H9 (cell line): ENCODE measurements around the gene CHPF2. TPM values are rescaled to one million over a fixed set of nuclear protein-coding genes. Genes with fewer than 3 reads are reported as not detected.

ENCODE experiments used
- DNase-seq: peaks from one replicate; pipeline ENCODE4 v3.0.0-alpha.2; 2017
- H2AFZ ChIP-seq: one replicate; pipeline ENCODE4 v1.6.1; 2013; ENCODE audit warnings: mild to moderate bottlenecking, low read length, control low read depth, moderate library complexity
- H2AK5ac ChIP-seq: 2 replicates; pipeline ENCODE4 v1.6.1; 2013; ENCODE audit warnings: low read length, control low read depth, mixed read lengths; ENCODE audit not compliant: insufficient read length
- H2BK120ac ChIP-seq: one replicate; pipeline ENCODE4 v1.6.1; 2013; ENCODE audit warnings: low read depth, mild to moderate bottlenecking, low read length, control low read depth, inconsistent platforms; ENCODE audit not compliant: poor library complexity, severe bottlenecking
- H2BK12ac ChIP-seq: 2 replicates; pipeline ENCODE4 v1.6.1; 2013; ENCODE audit warnings: low read length, control low read depth, mixed read lengths, low read depth; ENCODE audit not compliant: insufficient read length
- H2BK15ac ChIP-seq: 2 replicates; pipeline ENCODE4 v1.6.1; 2013; ENCODE audit warnings: low read depth, low read length, control low read depth
- H2BK20ac ChIP-seq: one replicate; pipeline ENCODE4 v1.6.1; 2013; ENCODE audit warnings: low read depth, mild to moderate bottlenecking, low read length, control low read depth, inconsistent platforms; ENCODE audit not compliant: poor library complexity, severe bottlenecking
- H2BK5ac ChIP-seq: 2 replicates; pipeline ENCODE4 v1.6.1; 2013; ENCODE audit warnings: low read length, control low read depth, mixed read lengths; ENCODE audit not compliant: insufficient read length
- H3K14ac ChIP-seq: 2 replicates; pipeline ENCODE4 v1.6.1; 2013; ENCODE audit warnings: low read length, control low read depth; ENCODE audit not compliant: insufficient read depth
- H3K18ac ChIP-seq: 2 replicates; pipeline ENCODE4 v1.6.1; 2013; ENCODE audit warnings: low read depth, mild to moderate bottlenecking, mixed read lengths, low read length, control low read depth; ENCODE audit not compliant: insufficient read length
- H3K23ac ChIP-seq: 2 replicates; pipeline ENCODE4 v1.6.1; 2013; ENCODE audit warnings: low read length, control low read depth, mixed read lengths, low read depth; ENCODE audit not compliant: insufficient read length
- H3K23me2 ChIP-seq: 2 replicates; pipeline ENCODE4 v1.6.1; 2013; ENCODE audit warnings: low read depth, mild to moderate bottlenecking, mixed read lengths, low read length, control low read depth; ENCODE audit not compliant: insufficient read length, poor library complexity, severe bottlenecking
- H3K27ac ChIP-seq: 2 replicates; pipeline ENCODE4 v1.5.1; 2013; ENCODE audit warnings: low read length, control low read depth, mixed read lengths, low read depth; ENCODE audit not compliant: insufficient read length
- H3K27me3 ChIP-seq: 2 replicates; pipeline ENCODE4 v1.6.1; 2013; ENCODE audit warnings: low read length, control low read depth, inconsistent platforms; ENCODE audit not compliant: insufficient read depth
- H3K4ac ChIP-seq: 2 replicates; pipeline ENCODE4 v1.6.1; 2013; ENCODE audit warnings: low read depth, mild to moderate bottlenecking, control low read depth, inconsistent platforms, low read length, moderate library complexity
- H3K4me1 ChIP-seq: 2 replicates; pipeline ENCODE4 v1.6.1; 2013; ENCODE audit warnings: low read length, control low read depth, inconsistent platforms; ENCODE audit not compliant: insufficient read depth
- H3K4me2 ChIP-seq: 2 replicates; pipeline ENCODE4 v1.6.1; 2013; ENCODE audit warnings: low read length, control low read depth, mixed read lengths; ENCODE audit not compliant: insufficient read length, insufficient read depth
- H3K56ac ChIP-seq: 2 replicates; pipeline ENCODE4 v1.6.1; 2013; ENCODE audit warnings: low read depth, mild to moderate bottlenecking, mixed read lengths, low read length, control low read depth; ENCODE audit not compliant: insufficient read length
- H3K79me1 ChIP-seq: 2 replicates; pipeline ENCODE4 v1.6.1; 2013; ENCODE audit warnings: low read depth, mild to moderate bottlenecking, moderate library complexity, low read length, control low read depth, inconsistent platforms; ENCODE audit not compliant: insufficient read depth, poor library complexity, severe bottlenecking
- H3K79me2 ChIP-seq: 2 replicates; pipeline ENCODE4 v1.6.1; 2013; ENCODE audit warnings: low read length, control low read depth, inconsistent platforms; ENCODE audit not compliant: insufficient read depth
- H3K9ac ChIP-seq: 2 replicates; pipeline ENCODE4 v1.6.1; 2013; ENCODE audit warnings: low read length, control low read depth, mixed read lengths; ENCODE audit not compliant: insufficient read length; ENCODE audit errors: extremely low read depth
- H3K9me3 ChIP-seq: one replicate; pipeline ENCODE4 v1.6.1; 2013; ENCODE audit warnings: low read depth, low read length, inconsistent platforms; ENCODE audit not compliant: control insufficient read depth
- H3T11ph ChIP-seq: one replicate; pipeline ENCODE4 v1.6.1; 2013; ENCODE audit warnings: mild to moderate bottlenecking, low read length, control low read depth, inconsistent platforms
- H4K20me1 ChIP-seq: one replicate; pipeline ENCODE4 v1.6.1; 2013; ENCODE audit not compliant: control insufficient read depth, insufficient read length, insufficient read depth
- H4K5ac ChIP-seq: 2 replicates; pipeline ENCODE4 v1.6.1; 2013; ENCODE audit warnings: low read depth, mild to moderate bottlenecking, mixed read lengths, low read length, control low read depth; ENCODE audit not compliant: insufficient read length
- H4K8ac ChIP-seq: replicated peaks from 2 replicates; pipeline ENCODE4 v1.6.1; 2013; ENCODE audit warnings: low read length, control low read depth, mixed read lengths, low read depth; ENCODE audit not compliant: insufficient read length
- H4K91ac ChIP-seq: 2 replicates; pipeline ENCODE4 v1.6.1; 2013; ENCODE audit warnings: low read depth, mild to moderate bottlenecking, moderate library complexity, mixed read lengths, low read length, control low read depth; ENCODE audit not compliant: insufficient read length
- H3K27ac Mint-ChIP-seq, 3 experiments: 2 replicates in 2 of 3; 3 replicates in 1 of 3; pipeline ENCODE4 v1.8.0; 2020 to 2021; ENCODE audit warnings: mixed read lengths in 3 of 3, mild to moderate bottlenecking in 1 of 3, moderate library complexity in 1 of 3
- H3K27me3 Mint-ChIP-seq: 2 replicates; pipeline ENCODE4 v1.8.0; 2021; ENCODE audit warnings: low read depth, mild to moderate bottlenecking, moderate library complexity, mixed read lengths
- H3K36me3 Mint-ChIP-seq, 3 experiments: 2 replicates in 2 of 3; 3 replicates in 1 of 3; pipeline ENCODE4 v1.8.0; 2020 to 2021; ENCODE audit warnings: low read depth in 3 of 3, mixed read lengths in 3 of 3; ENCODE audit not compliant: insufficient read depth in 1 of 3
- H3K4me1 Mint-ChIP-seq, 2 experiments: 2 replicates each; pipeline ENCODE4 v1.8.0; 2020; ENCODE audit warnings: mixed read lengths in 2 of 2
- H3K4me3 Mint-ChIP-seq, 2 experiments: 2 replicates in 1 of 2; 3 replicates in 1 of 2; pipeline ENCODE4 v1.8.0; 2020 to 2021; ENCODE audit warnings: mild to moderate bottlenecking in 2 of 2, mixed read lengths in 2 of 2, moderate library complexity in 1 of 2
- H3K9me3 Mint-ChIP-seq, 2 experiments: 2 replicates in 1 of 2; 3 replicates in 1 of 2; pipeline ENCODE4 v1.8.0; 2020; ENCODE audit warnings: mild to moderate bottlenecking in 2 of 2, mixed read lengths in 2 of 2, moderate library complexity in 1 of 2
- WGBS: extraction: QIAGEN DNeasy Blood & Tissue Kit; methylation state at CpG from one replicate; pipeline ENCODE4 v1.1.7; 2013; ENCODE audit warnings: missing lambda C conversion rate, low lambda C conversion rate, mixed read lengths; ENCODE audit not compliant: insufficient read length; ENCODE audit errors: extremely low coverage; 5-methylcytosine and 5-hydroxymethylcytosine counted together
- total RNA-seq: library from RNA; stranded (reverse); gene quantifications from 2 replicates; pipeline ENCODE4 v1.2.1, GENCODE V29; 2021
- TF ChIP-seq, protein P1 (sequence below): fragments of 200-600 bp; sonication (generic); conservative IDR thresholded peaks from 3 replicates; pipeline ENCODE4 v1.8.0; 2021; ENCODE audit warnings: antibody characterized with exemption, mild to moderate bottlenecking

CHPF2 gene
- total RNA-seq, 1 experiment from 2014 or later, result 25.7 TPM

DNA sequence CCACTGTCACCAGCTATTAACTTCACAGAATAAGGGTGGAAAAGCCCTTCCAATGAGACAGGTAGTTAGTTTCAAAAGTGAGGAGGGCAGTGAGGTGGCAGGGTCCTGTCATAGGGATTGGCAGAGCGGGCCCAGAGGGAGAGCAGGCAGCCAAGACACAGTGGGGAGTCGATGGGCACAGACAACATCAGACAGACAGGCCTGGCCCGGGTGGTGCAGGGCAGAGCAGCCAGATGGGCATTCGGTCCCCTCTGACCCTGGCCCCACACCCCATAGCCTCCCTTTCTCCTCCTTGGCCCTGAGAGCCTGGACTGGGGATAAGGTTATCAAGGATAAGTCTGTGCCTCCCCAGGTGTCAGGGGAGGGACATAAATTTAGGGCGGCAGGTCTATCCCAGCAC is 47.6 kb downstream of the CHPF2 start:
- no peak overlapping the region for H3K27ac Mint-ChIP-seq

More for the DNA sequence above, 47.6 kb downstream of the CHPF2 start:
- Mint-ChIP-seq H3K4me3 (no peak overlapping the region), H3K27me3 (peaks cover 83% of the 10 kb centered on the region), H3K9me3 (no peaks in the 10 kb centered on the region; a peak in 1 of 5 replicates), H3K4me1 (peaks cover 14 to 29% of the 10 kb centered on the region in 2 experiments), H3K36me3 (no peaks in the 10 kb centered on the region; a peak in 1 of 7 replicates)
- no peak overlapping the region for H3T11ph ChIP-seq
- no peak overlapping the region for H2AFZ ChIP-seq
- no peak overlapping the region for H4K8ac ChIP-seq
- no peak overlapping the region for H3K14ac ChIP-seq
- H2BK5ac ChIP-seq, result no peak overlapping the region
- H3K4me2 ChIP-seq, result no peak overlapping the region
- H3K4ac ChIP-seq, result no peak overlapping the region
- H2BK12ac ChIP-seq, result no peak overlapping the region
- no peak overlapping the region for H4K5ac ChIP-seq
- no peak overlapping the region for H4K91ac ChIP-seq
- no peak overlapping the region for H3K23ac ChIP-seq
- no peak overlapping the region for H3K9ac ChIP-seq
- H3K18ac ChIP-seq, result no peak overlapping the region
- H2BK120ac ChIP-seq, result no peak overlapping the region
- no CpG with 5 or more reads among the region's 5 CpGs for WGBS
- no peaks in the 10 kb centered on the region for H3K4me1 ChIP-seq
- H2AK5ac ChIP-seq, result no peak overlapping the region
- H3K79me1 ChIP-seq, result no peaks in the 10 kb centered on the region
- no peak overlapping the region for H3K27ac ChIP-seq
- no peak for DNase-seq
- no peak overlapping the region for H2BK20ac ChIP-seq
- no peaks in the 10 kb centered on the region for H4K20me1 ChIP-seq
- H3K27me3 ChIP-seq, result no peaks in the 10 kb centered on the region; the same call in 1 of the 2 replicates
- TF ChIP-seq, protein P1, sequence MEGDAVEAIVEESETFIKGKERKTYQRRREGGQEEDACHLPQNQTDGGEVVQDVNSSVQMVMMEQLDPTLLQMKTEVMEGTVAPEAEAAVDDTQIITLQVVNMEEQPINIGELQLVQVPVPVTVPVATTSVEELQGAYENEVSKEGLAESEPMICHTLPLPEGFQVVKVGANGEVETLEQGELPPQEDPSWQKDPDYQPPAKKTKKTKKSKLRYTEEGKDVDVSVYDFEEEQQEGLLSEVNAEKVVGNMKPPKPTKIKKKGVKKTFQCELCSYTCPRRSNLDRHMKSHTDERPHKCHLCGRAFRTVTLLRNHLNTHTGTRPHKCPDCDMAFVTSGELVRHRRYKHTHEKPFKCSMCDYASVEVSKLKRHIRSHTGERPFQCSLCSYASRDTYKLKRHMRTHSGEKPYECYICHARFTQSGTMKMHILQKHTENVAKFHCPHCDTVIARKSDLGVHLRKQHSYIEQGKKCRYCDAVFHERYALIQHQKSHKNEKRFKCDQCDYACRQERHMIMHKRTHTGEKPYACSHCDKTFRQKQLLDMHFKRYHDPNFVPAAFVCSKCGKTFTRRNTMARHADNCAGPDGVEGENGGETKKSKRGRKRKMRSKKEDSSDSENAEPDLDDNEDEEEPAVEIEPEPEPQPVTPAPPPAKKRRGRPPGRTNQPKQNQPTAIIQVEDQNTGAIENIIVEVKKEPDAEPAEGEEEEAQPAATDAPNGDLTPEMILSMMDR, result no peak
- no peak overlapping the region for H2BK15ac ChIP-seq
- no peak overlapping the region for H3K56ac ChIP-seq
- H3K79me2 ChIP-seq, result no peaks in the 10 kb centered on the region
- no peaks in the 10 kb centered on the region for H3K9me3 ChIP-seq
- H3K23me2 ChIP-seq, result no peaks in the 10 kb centered on the region
